MCF 10A (cell line): ENCODE measurements around the gene LSM2. TPM values are rescaled to one million over a fixed set of nuclear protein-coding genes. Genes with fewer than 3 reads are reported as not detected.
"Not testable (repeated sequence)": the region's sequence is repeated elsewhere in the genome, so short reads cannot be mapped to it uniquely, and the experiment has no call there.

Experiments
- BruUV-seq: library from RNA; stranded (reverse); fragments of 400-500 nt; replicated peaks from 2 replicates; lab custom pipeline; 2021; lab: Mats Ljungman, UMichigan
- CTCF ChIA-PET: fragments of 300-600 bp; sonication (Branson Sonifier 250); formaldehyde crosslinking; extraction: SDS; loops from one replicate; lab custom pipeline; 2021; ENCODE audit warnings: antibody characterized with exemption, inconsistent platforms; lab: Yijun Ruan, JAX
- POLR2A ChIA-PET: fragments of 300-600, 350-650 bp; sonication (Branson Sonifier 250); formaldehyde crosslinking; extraction: SDS; loops from one replicate; lab custom pipeline; 2020; ENCODE audit warnings: antibody characterized with exemption, inconsistent platforms; lab: Yijun Ruan, JAX
- DNase-seq: peaks from one replicate; pipeline ENCODE4 v3.0.0-alpha.2; 2018; ENCODE audit not compliant: unreplicated experiment
- H3K27ac Mint-ChIP-seq: one replicate; pipeline ENCODE4 v1.8.0; 2022; ENCODE audit warnings: mild to moderate bottlenecking, low read depth, mixed read lengths; ENCODE audit not compliant: unreplicated experiment
- H3K27me3 Mint-ChIP-seq: one replicate; pipeline ENCODE4 v1.8.0; 2022; ENCODE audit warnings: mixed read lengths; ENCODE audit not compliant: insufficient read depth, unreplicated experiment
- H3K36me3 Mint-ChIP-seq: one replicate; pipeline ENCODE4 v1.8.0; 2022; ENCODE audit warnings: mild to moderate bottlenecking, moderate library complexity, mixed read lengths; ENCODE audit not compliant: insufficient read depth, unreplicated experiment
- H3K4me1 Mint-ChIP-seq: one replicate; pipeline ENCODE4 v1.8.0; 2022; ENCODE audit warnings: mixed read lengths; ENCODE audit not compliant: insufficient read depth, unreplicated experiment
- H3K4me3 Mint-ChIP-seq: one replicate; pipeline ENCODE4 v1.8.0; 2022; ENCODE audit warnings: mild to moderate bottlenecking, moderate library complexity, mixed read lengths; ENCODE audit not compliant: unreplicated experiment
- H3K9me3 Mint-ChIP-seq: one replicate; pipeline ENCODE4 v1.8.0; 2022; ENCODE audit warnings: mixed read lengths; ENCODE audit not compliant: unreplicated experiment
- CTCF ChIP-seq: fragments of 200-600 bp; IDR thresholded peaks from one replicate; pipeline ENCODE4 v1.8.0; 2022; ENCODE audit warnings: antibody characterized with exemption, mild to moderate bottlenecking; ENCODE audit not compliant: unreplicated experiment
- intact Hi-C: fragments of 100-400 bp; cut with micrococcal nuclease; formaldehyde crosslinking; loops from 2 replicates; pipeline ENCODE4 v1.14.1; 2022
- total RNA-seq: library from RNA; stranded (reverse); gene quantifications from 2 replicates; pipeline ENCODE4 v1.2.3, GENCODE V29; 2022

Gene LSM2
- total RNA-seq, 1 experiment from 2014 or later: 47.4 TPM

- POLR2A ChIA-PET: interaction anchor here (0.9 to 2.1 kb wide), 5 partner anchors 8 to 32 kb away, joined by 3 to 6 read pairs (median 5); partner anchors contain the start of genes HSPA1A and HSPA1L
These were observed 40.7 kb upstream of the LSM2 start for GRCh38 chr6:31847276-31847978.

GRCh38 chr6:31844507-31844906 lies 37.7 kb upstream of the LSM2 start:
- intact Hi-C loops: no loop called here

More at GRCh38 chr6:31847276-31847978, 40.7 kb upstream of the LSM2 start:
- intact Hi-C loops: no loop called here
- Mint-ChIP-seq H3K36me3 (no peaks in the 10 kb centered on the region), H3K27ac (no peak overlapping the region), H3K9me3 (no peaks in the 10 kb centered on the region), H3K4me1 (no peaks in the 10 kb centered on the region), H3K27me3 (no peaks in the 10 kb centered on the region), H3K4me3 (no peak overlapping the region)
- no TSS peak for BruUV-seq
- no peak for DNase-seq
- CTCF ChIA-PET: interaction anchor here (1.0 kb wide), 1 partner anchor 10 kb away, joined by 3 read pairs; no protein-coding TSS in a partner anchor
- no peak for TF ChIP-seq CTCF

GRCh38 chr6:31842053-31842452 lies 35.3 kb upstream of the LSM2 start:
- no peak for DNase-seq
- no TSS peak for BruUV-seq
- Mint-ChIP-seq H3K9me3 (no peaks in the 10 kb centered on the region), H3K4me1 (peaks cover 7% of the 10 kb centered on the region), H3K36me3 (peaks cover 51% of the 10 kb centered on the region), H3K27me3 (no peaks in the 10 kb centered on the region), H3K4me3 (no peak overlapping the region), H3K27ac (no peak overlapping the region)
- TF ChIP-seq CTCF: no peak
- ChIA-PET CTCF (no interaction called here), POLR2A (interaction anchor here (0.9 kb wide), 1 partner anchor 181 kb away, joined by 3 read pairs; the partner anchor contains the start of gene C6orf47)
- intact Hi-C loops: no loop called here

More at GRCh38 chr6:31844507-31844906, 37.7 kb upstream of the LSM2 start:
- no peaks in the 10 kb centered on the region for H3K4me1 Mint-ChIP-seq
- H3K9me3 Mint-ChIP-seq: no peaks in the 10 kb centered on the region
- H3K36me3 Mint-ChIP-seq: peaks cover 26% of the 10 kb centered on the region
- H3K27me3 Mint-ChIP-seq: no peaks in the 10 kb centered on the region
- no peak overlapping the region for H3K27ac Mint-ChIP-seq
- H3K4me3 Mint-ChIP-seq: no peak overlapping the region
- TF ChIP-seq CTCF: no peak
- no peak for DNase-seq
- BruUV-seq: no TSS peak
- POLR2A ChIA-PET: interaction anchor here (1.1 to 1.4 kb wide), 2 partner anchors 9 to 17 kb away, joined by 5 to 7 read pairs; partner anchors contain the start of gene HSPA1B
- CTCF ChIA-PET: no interaction called here

GRCh38 chr6:31839779-31840126 lies 33.0 kb upstream of the LSM2 start:
- H3K27me3 Mint-ChIP-seq, BruUV-seq, H3K27ac Mint-ChIP-seq, H3K9me3 Mint-ChIP-seq, DNase-seq, H3K4me3 Mint-ChIP-seq: not testable (repeated sequence)
- CTCF ChIA-PET: interaction anchor here (0.6 kb wide), 2 partner anchors 23 to 50 kb away, joined by 3 read pairs; partner anchors contain the start of gene NEU1
- Mint-ChIP-seq H3K36me3 (peaks cover 74% of the 10 kb centered on the region), H3K4me1 (peaks cover 13% of the 10 kb centered on the region)
- POLR2A ChIA-PET: interaction anchor here (0.6 to 11.2 kb wide), 6 partner anchors 8 to 185 kb away, joined by 3 to 202 read pairs (median 4); partner anchors contain the start of genes HSPA1B and NEU1
- intact Hi-C loops: loop anchor here (10.0 kb wide), 1 partner anchor 115 kb away; the partner anchor contains the start of genes NELFE and SKIC2
